A673 (cell line): ENCODE data around the gene NHLRC1. TPM values are rescaled to one million over a fixed set of nuclear protein-coding genes. Genes with fewer than 3 reads are reported as not detected.

ENCODE experiments used
- BruUV-seq: library from RNA; stranded (reverse); fragments of 400-500 nt; replicated peaks from 2 replicates; lab custom pipeline; 2021; lab: Mats Ljungman, UMichigan
- CTCF ChIA-PET: fragments of 300-600 bp; sonication (Branson Sonifier 250); formaldehyde crosslinking; loops from one replicate; lab custom pipeline; 2022; ENCODE audit warnings: antibody characterized with exemption; lab: Charles Lee
- POLR2A ChIA-PET: fragments of 300-600 bp; sonication (Branson Sonifier 250); formaldehyde crosslinking; loops from one replicate; lab custom pipeline; 2022; ENCODE audit warnings: antibody characterized with exemption; ENCODE audit not compliant: low non-redundant PET; lab: Charles Lee
- DNase-seq: peaks from one replicate; pipeline ENCODE4 v3.0.0-alpha.2; 2015; ENCODE audit warnings: low spot score
- H3K27ac ChIP-seq: fragments of 200-600 bp; sonication (generic); 2 replicates; pipeline ENCODE4 v1.5.1; 2016; ENCODE audit warnings: mixed run types, low read depth, mild to moderate bottlenecking, mixed read lengths, antibody characterized with exemption, low read length; ENCODE audit not compliant: poor library complexity, severe bottlenecking
- H3K27me3 ChIP-seq: fragments of 200-600 bp; sonication (generic); replicated peaks from 2 replicates; pipeline ENCODE4 v1.6.1; 2017; ENCODE audit warnings: mixed run types, low read depth, mild to moderate bottlenecking, mixed read lengths, antibody characterized with exemption, low read length; ENCODE audit not compliant: insufficient read depth, poor library complexity
- H3K36me3 ChIP-seq: fragments of 200-600 bp; sonication (generic); 2 replicates; pipeline ENCODE4 v1.6.1; 2016; ENCODE audit warnings: mixed run types, mild to moderate bottlenecking, mixed read lengths, antibody characterized with exemption, low read length; ENCODE audit not compliant: insufficient read depth, poor library complexity, severe bottlenecking
- H3K4me1 ChIP-seq: fragments of 200-600 bp; sonication (generic); 2 replicates; pipeline ENCODE4 v1.6.1; 2017; ENCODE audit warnings: mixed run types, mild to moderate bottlenecking, mixed read lengths, antibody characterized with exemption, low read length; ENCODE audit not compliant: insufficient read depth, poor library complexity, severe bottlenecking
- H3K4me3 ChIP-seq: fragments of 200-600 bp; sonication (generic); 2 replicates; pipeline ENCODE4 v1.5.1; 2016; ENCODE audit warnings: low read depth, mixed run types, mild to moderate bottlenecking, mixed read lengths, low read length; ENCODE audit not compliant: poor library complexity, severe bottlenecking
- H3K9me3 ChIP-seq: fragments of 200-600 bp; sonication (generic); 2 replicates; pipeline ENCODE4 v1.6.1; 2016; ENCODE audit warnings: mixed run types, low read depth, mild to moderate bottlenecking, mixed read lengths, antibody characterized with exemption, low read length; ENCODE audit not compliant: poor library complexity, severe bottlenecking
- EZH2 ChIP-seq: fragments of 200-600 bp; sonication (generic); IDR thresholded peaks from 2 replicates; pipeline ENCODE4 v1.6.1; 2017; ENCODE audit warnings: borderline replicate concordance, low read depth, mild to moderate bottlenecking, mixed read lengths, antibody characterized with exemption, low read length; ENCODE audit not compliant: poor library complexity, severe bottlenecking
- intact Hi-C: fragments of 100-400 bp; cut with micrococcal nuclease; formaldehyde crosslinking; loops from one replicate; pipeline ENCODE4 v1.10.0; 2022; ENCODE audit not compliant: unreplicated experiment
- total RNA-seq: library from RNA; stranded (reverse); gene quantifications from 2 replicates; pipeline ENCODE4 v1.2.3, GENCODE V29; 2021
- TF ChIP-seq, protein P1 (sequence below): fragments of 300-800, 200-600 bp; sonication (generic); conservative IDR thresholded peaks from 2 replicates; pipeline ENCODE4 v1.5.1; 2017; ENCODE audit warnings: low read depth, mild to moderate bottlenecking, antibody characterized with exemption, low read length, moderate library complexity, mixed read lengths

The NHLRC1 gene
- total RNA-seq, 1 experiment from 2014 or later, result 4.3 TPM

DNA sequence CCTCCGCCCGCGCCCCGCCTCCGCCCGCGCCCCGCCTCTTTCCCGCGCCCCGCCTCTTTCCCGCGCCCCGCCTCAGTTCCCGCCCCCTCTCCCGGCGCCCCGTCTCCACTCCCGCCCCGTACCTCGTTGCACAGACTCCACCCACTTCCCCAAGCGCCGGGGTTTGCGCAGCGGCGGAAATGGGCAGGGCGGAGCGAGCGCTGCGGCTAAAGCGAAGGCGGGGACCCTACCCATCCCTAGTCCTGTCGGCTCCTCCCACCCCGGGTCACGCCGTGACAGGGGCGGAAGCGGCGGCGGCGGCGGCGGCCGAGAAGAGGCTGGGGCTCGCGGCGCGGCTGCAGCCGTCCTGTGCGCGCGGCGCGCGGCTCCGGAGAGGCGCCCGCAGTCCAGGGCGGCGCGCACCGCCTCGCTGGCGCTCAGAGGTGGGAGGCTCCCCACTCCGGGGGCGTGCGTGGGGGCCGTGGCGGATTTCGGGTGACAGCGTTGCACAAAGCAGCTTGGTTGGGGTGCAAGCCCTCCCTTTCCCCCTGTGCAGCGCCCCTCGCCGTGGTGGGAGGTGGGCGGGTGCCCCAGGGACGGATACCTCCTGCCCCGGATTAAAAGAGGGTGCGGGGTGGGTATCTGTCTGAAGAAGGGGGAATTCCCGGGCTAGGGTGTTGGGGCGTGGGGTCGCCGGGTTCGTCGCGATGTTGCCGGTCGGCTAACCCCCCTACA, 32.8 kb upstream of the NHLRC1 start, which contains the start of gene KDM1B:
Gene KDM1B, plus strand, starts transcription at position 273 of the 714 bp plus-strand sequence. CDS start 4,474 bp downstream, outside the sequence.
- BruUV-seq, result no TSS peak
- Histone ChIP-seq H3K27me3 (no peaks in the 10 kb centered on the region), H3K36me3 (no peaks in the 10 kb centered on the region), H3K9me3 (no peaks in the 10 kb centered on the region), H3K27ac (peak within 1 kb of the TSS; percentile 73), H3K4me1 (peaks cover 7% of the 10 kb centered on the region), H3K4me3 (peak within 1 kb of the TSS; percentile 92)
- TF ChIP-seq EZH2, result no peak
- TF ChIP-seq, protein P1, sequence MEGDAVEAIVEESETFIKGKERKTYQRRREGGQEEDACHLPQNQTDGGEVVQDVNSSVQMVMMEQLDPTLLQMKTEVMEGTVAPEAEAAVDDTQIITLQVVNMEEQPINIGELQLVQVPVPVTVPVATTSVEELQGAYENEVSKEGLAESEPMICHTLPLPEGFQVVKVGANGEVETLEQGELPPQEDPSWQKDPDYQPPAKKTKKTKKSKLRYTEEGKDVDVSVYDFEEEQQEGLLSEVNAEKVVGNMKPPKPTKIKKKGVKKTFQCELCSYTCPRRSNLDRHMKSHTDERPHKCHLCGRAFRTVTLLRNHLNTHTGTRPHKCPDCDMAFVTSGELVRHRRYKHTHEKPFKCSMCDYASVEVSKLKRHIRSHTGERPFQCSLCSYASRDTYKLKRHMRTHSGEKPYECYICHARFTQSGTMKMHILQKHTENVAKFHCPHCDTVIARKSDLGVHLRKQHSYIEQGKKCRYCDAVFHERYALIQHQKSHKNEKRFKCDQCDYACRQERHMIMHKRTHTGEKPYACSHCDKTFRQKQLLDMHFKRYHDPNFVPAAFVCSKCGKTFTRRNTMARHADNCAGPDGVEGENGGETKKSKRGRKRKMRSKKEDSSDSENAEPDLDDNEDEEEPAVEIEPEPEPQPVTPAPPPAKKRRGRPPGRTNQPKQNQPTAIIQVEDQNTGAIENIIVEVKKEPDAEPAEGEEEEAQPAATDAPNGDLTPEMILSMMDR, result no peak
- CTCF ChIA-PET, result interaction anchor here (0.5 to 0.6 kb wide), 2 partner anchors 14 to 109 kb away, joined by 4 to 5 read pairs; partner anchors contain the start of gene DEK
- peak; percentile 98 for DNase-seq
- POLR2A ChIA-PET, result interaction anchor here (0.5 kb wide), 1 partner anchor 638 kb away, joined by 3 read pairs; no protein-coding TSS in a partner anchor
- intact Hi-C loops, result loop anchor here (10.0 kb wide), 1 partner anchor 349 kb away; no protein-coding TSS in a partner anchor

- Histone ChIP-seq H3K27me3 (no peaks in the 10 kb centered on the region), H3K4me1 (peaks cover 7% of the 10 kb centered on the region), H3K4me3 (peak within 1 kb of the TSS; percentile 92), H3K27ac (peak within 1 kb of the TSS; percentile 73), H3K9me3 (no peaks in the 10 kb centered on the region), H3K36me3 (no peaks in the 10 kb centered on the region)
- no peak for TF ChIP-seq EZH2
- TF ChIP-seq, protein P1, result no peak
- ChIA-PET CTCF (interaction anchor here (0.5 kb wide), 1 partner anchor 14 kb away, joined by 4 read pairs; no protein-coding TSS in a partner anchor), POLR2A (interaction anchor here (0.5 to 0.6 kb wide), 2 partner anchors 637 to 1670 kb away, joined by 3 read pairs; no protein-coding TSS in a partner anchor)
- DNase-seq, result no peak
- BruUV-seq, result TSS peak; percentile 81
- intact Hi-C loops, result loop anchor here (10.0 kb wide), 1 partner anchor 350 kb away; no protein-coding TSS in a partner anchor
Observed at GRCh38 chr6:18154507-18155149, 32.2 kb upstream of the NHLRC1 start, which contains the start of gene TPMT. Gene TPMT (minus strand): TSS chr6:18155077. CDS start chr6:18149127, 5,950 bp downstream.

DNA sequence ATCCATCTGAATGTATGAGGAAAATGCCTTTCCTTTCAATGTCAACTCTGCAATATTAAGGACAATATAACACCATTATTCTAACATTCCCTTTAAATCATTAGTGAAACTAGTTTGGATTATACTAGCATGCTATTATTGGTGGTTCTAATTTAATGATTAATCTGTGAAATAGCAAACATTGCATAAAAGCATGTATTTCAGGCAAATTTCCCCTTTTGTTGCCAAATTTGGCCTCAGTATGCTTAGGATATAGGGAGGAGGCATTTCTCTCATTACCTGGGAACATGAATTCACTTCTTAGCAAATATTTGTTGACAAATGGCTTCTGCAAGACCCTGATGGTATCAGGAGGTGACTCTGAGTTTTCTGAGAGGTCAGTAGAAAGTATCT, 30.8 kb upstream of the NHLRC1 start:
- Histone ChIP-seq H3K36me3 (no peaks in the 10 kb centered on the region), H3K27me3 (no peaks in the 10 kb centered on the region), H3K9me3 (no peaks in the 10 kb centered on the region), H3K27ac (no peak overlapping the region), H3K4me1 (peaks cover 7% of the 10 kb centered on the region), H3K4me3 (no peak overlapping the region)
- ChIA-PET POLR2A (no interaction called here), CTCF (no interaction called here)
- BruUV-seq, result no TSS peak
- TF ChIP-seq, protein P1, result no peak
- TF ChIP-seq EZH2, result no peak
- intact Hi-C loops, result loop anchor here (10.0 kb wide), 1 partner anchor 351 kb away; no protein-coding TSS in a partner anchor
- no peak for DNase-seq
